Parathyroid adenoma (tissue), 2 donors: ENCODE measurements around the gene ZSWIM8.
A peak's percentile ranks its signal among the peaks of the same experiment; 100 is the strongest.
"Not testable (repeated sequence)": the region's sequence is repeated elsewhere in the genome, so short reads cannot be mapped to it uniquely, and the experiment has no call there.

Source experiments
- H2AFZ ChIP-seq: fragments of 300-600 bp; sonication (generic); one replicate; pipeline ENCODE4 v1.7.0; 2017; ENCODE audit warnings: antibody characterized with exemption, mild to moderate bottlenecking
- H3K27ac ChIP-seq: fragments of 300-600 bp; sonication (generic); one replicate; pipeline ENCODE4 v1.7.0; 2017
- H3K27me3 ChIP-seq: fragments of 300-600 bp; sonication (generic); one replicate; pipeline ENCODE4 v1.7.0; 2017; ENCODE audit warnings: low read length; ENCODE audit not compliant: control insufficient read depth, insufficient read depth
- H3K36me3 ChIP-seq: fragments of 300-600 bp; sonication (generic); one replicate; pipeline ENCODE4 v1.7.0; 2017; ENCODE audit warnings: low read length; ENCODE audit not compliant: control insufficient read depth, insufficient read depth
- H3K4me1 ChIP-seq: fragments of 300-600 bp; sonication (generic); one replicate; pipeline ENCODE4 v1.7.0; 2017; ENCODE audit warnings: control low read depth
- H3K4me2 ChIP-seq: fragments of 300-600 bp; sonication (generic); one replicate; pipeline ENCODE4 v1.7.0; 2017; ENCODE audit warnings: low read length
- H3K4me3 ChIP-seq: fragments of 300-600 bp; sonication (generic); one replicate; pipeline ENCODE4 v1.7.0; 2017; ENCODE audit warnings: low read depth, low read length
- H3K79me2 ChIP-seq: fragments of 300-600 bp; sonication (generic); one replicate; pipeline ENCODE4 v1.7.0; 2017; ENCODE audit warnings: control low read depth
- H3K9ac ChIP-seq: fragments of 300-600 bp; sonication (generic); one replicate; pipeline ENCODE4 v1.7.0; 2017; ENCODE audit warnings: mild to moderate bottlenecking
- H3K9me3 ChIP-seq: fragments of 300-600 bp; sonication (generic); one replicate; pipeline ENCODE4 v1.7.0; 2017; ENCODE audit warnings: low read length; ENCODE audit not compliant: control insufficient read depth
- CTCF ChIP-seq: fragments of 300-600 bp; sonication (generic); IDR thresholded peaks from one replicate; pipeline ENCODE4 v1.7.0; 2017; ENCODE audit warnings: antibody characterized with exemption, mild to moderate bottlenecking
- donor health status: primary hyperparathyroidism.

The ZSWIM8 gene

GRCh38 chr10:73785721-73786511 lies 510 bp downstream of the ZSWIM8 start:
- TF ChIP-seq CTCF = no peak

GRCh38 chr10:73786512-73786885 lies 1.1 kb downstream of the ZSWIM8 start:
- Histone ChIP-seq H3K4me2 (peak overlapping the region; percentile 83), H3K27ac (peak overlapping the region; percentile 82), H3K9ac (no peak overlapping the region), H3K4me3 (peak overlapping the region; percentile 66), H3K36me3 (no peaks in the 10 kb centered on the region), H2AFZ (no peak overlapping the region), H3K4me1 (peaks cover 19% of the 10 kb centered on the region), H3K9me3 (no peaks in the 10 kb centered on the region), H3K27me3 (no peaks in the 10 kb centered on the region), H3K79me2 (peaks cover 27% of the 10 kb centered on the region)
- TF ChIP-seq CTCF = no peak

More at GRCh38 chr10:73785721-73786511, 510 bp downstream of the ZSWIM8 start:
- peak overlapping the region; percentile 66 for H3K4me3 ChIP-seq
- H3K9ac ChIP-seq = peak overlapping the region; percentile 21
- no peaks in the 10 kb centered on the region for H3K27me3 ChIP-seq
- H2AFZ ChIP-seq = peak overlapping the region; percentile 61
- peaks cover 27% of the 10 kb centered on the region for H3K79me2 ChIP-seq
- H3K4me2 ChIP-seq = peak overlapping the region; percentile 83
- peak overlapping the region; percentile 82 for H3K27ac ChIP-seq
- peaks cover 19% of the 10 kb centered on the region for H3K4me1 ChIP-seq
- H3K36me3 ChIP-seq = no peaks in the 10 kb centered on the region
- H3K9me3 ChIP-seq = no peaks in the 10 kb centered on the region

GRCh38 chr10:73787031-73787800 lies 1.8 kb downstream of the ZSWIM8 start:
- H2AFZ ChIP-seq, H3K36me3 ChIP-seq, H3K4me3 ChIP-seq, H3K27me3 ChIP-seq, H3K27ac ChIP-seq, H3K9me3 ChIP-seq, H3K9ac ChIP-seq: not testable (repeated sequence)
- H3K4me2 ChIP-seq = peak overlapping the region; percentile 83
- H3K4me1 ChIP-seq = peaks cover 19% of the 10 kb centered on the region
- H3K79me2 ChIP-seq = peaks cover 27% of the 10 kb centered on the region

GRCh38 chr10:73788864-73789658 lies 3.7 kb downstream of the ZSWIM8 start:
- Histone ChIP-seq H3K27me3 (no peaks in the 10 kb centered on the region), H3K79me2 (peaks cover 25% of the 10 kb centered on the region), H3K27ac (no peak overlapping the region), H3K4me1 (peaks cover 14% of the 10 kb centered on the region), H3K9me3 (no peaks in the 10 kb centered on the region), H3K4me3 (no peak overlapping the region), H2AFZ (no peak overlapping the region), H3K9ac (no peak overlapping the region), H3K4me2 (no peak overlapping the region), H3K36me3 (no peaks in the 10 kb centered on the region)
- TF ChIP-seq CTCF = no peak

- Histone ChIP-seq H3K9ac (no peak overlapping the region), H3K4me1 (peaks cover 13% of the 10 kb centered on the region), H2AFZ (no peak overlapping the region), H3K9me3 (no peaks in the 10 kb centered on the region), H3K27me3 (no peaks in the 10 kb centered on the region), H3K4me3 (no peak overlapping the region), H3K4me2 (no peak overlapping the region), H3K36me3 (no peaks in the 10 kb centered on the region), H3K79me2 (peaks cover 25% of the 10 kb centered on the region), H3K27ac (no peak overlapping the region)
- TF ChIP-seq CTCF = no peak
These were observed 4.3 kb downstream of the ZSWIM8 start for GRCh38 chr10:73789659-73790055.
